K562 (cell line): ENCODE data around the gene ROR2. TPM values are rescaled to one million over a fixed set of nuclear protein-coding genes. Genes with fewer than 3 reads are reported as not detected.

Source experiments
- ATAC-seq: fragments of 200-7000 bp; cut with Tn5 transposase; 3 replicates; pipeline ENCODE4 v1.9.1; 2020; ENCODE audit warnings: moderate library complexity
- BruUV-seq: library from RNA; stranded (reverse); fragments of 400-500 nt; replicated peaks from 2 replicates; lab custom pipeline; 2021; lab: Mats Ljungman, UMichigan
- CTCF ChIA-PET: fragments of 300-600 bp; formaldehyde crosslinking; extraction: SDS; loops from one replicate; lab custom pipeline; 2021; ENCODE audit warnings: low intra/inter-chr PET ratio; lab: Yijun Ruan, JAX
- POLR2A ChIA-PET: fragments of 300-600, 350-650 bp; sonication (Branson Sonifier 250); formaldehyde crosslinking; extraction: SDS; loops from one replicate; lab custom pipeline; 2021; ENCODE audit warnings: antibody characterized with exemption, inconsistent platforms; lab: Yijun Ruan, JAX
- DNase-seq, 4 experiments: peaks; one replicate each; pipeline versions ENCODE4 v3.0.0 to v3.0.0-alpha.2; 2011 to 2018; ENCODE audit warnings: low spot score in 3 of 4, mixed read lengths in 3 of 4; ENCODE audit errors: extremely low read depth in 1 of 4
- FAIRE-seq: peaks from 2 replicates; lab custom pipeline; 2011; peaks lifted over from hg19 to GRCh38; lab: Jason Lieb, UNC
- H2AFZ ChIP-seq: 2 replicates; pipeline ENCODE4 v1.6.0; 2011; ENCODE audit warnings: low read depth, low read length, control low read depth, inconsistent platforms
- H3K27ac ChIP-seq: fragments of 200-600 bp; 3 replicates; pipeline ENCODE4 v1.8.0; 2011; ENCODE audit warnings: low read depth, mild to moderate bottlenecking, control low read depth, inconsistent platforms, low read length, moderate library complexity, mixed read lengths; ENCODE audit errors: extremely low read depth
- H3K27me3 ChIP-seq, 2 experiments: fragments of 300-600 bp in 1 of 2; 2 replicates in 1 of 2; 3 replicates in 1 of 2; pipeline versions ENCODE4 v1.6.0 to v1.8.0; 2011; ENCODE audit warnings: inconsistent platforms in 2 of 2, low read length in 2 of 2, mild to moderate bottlenecking in 1 of 2, mixed read lengths in 1 of 2, moderate library complexity in 1 of 2; ENCODE audit not compliant: control insufficient read depth in 2 of 2, insufficient read depth in 2 of 2
- H3K36me3 ChIP-seq: fragments of 300-600 bp; 3 replicates; pipeline ENCODE4 v1.8.0; 2011; ENCODE audit warnings: mild to moderate bottlenecking, low read length, inconsistent platforms; ENCODE audit not compliant: control insufficient read depth, insufficient read depth
- H3K4me1 ChIP-seq, 2 experiments: fragments of 200-600 bp in 1 of 2; replicated peaks in 1 of 2; 2 replicates in 1 of 2; 3 replicates in 1 of 2; pipeline versions ENCODE4 v1.5.1 to v1.8.0; 2011; ENCODE audit warnings: inconsistent platforms in 2 of 2, low read length in 2 of 2, mild to moderate bottlenecking in 1 of 2, mixed read lengths in 1 of 2, moderate library complexity in 1 of 2; ENCODE audit not compliant: control insufficient read depth in 2 of 2, insufficient read depth in 2 of 2
- H3K4me2 ChIP-seq: 2 replicates; pipeline ENCODE4 v1.6.1; 2011; ENCODE audit warnings: low read length, control low read depth, inconsistent platforms, mixed read lengths; ENCODE audit not compliant: insufficient read depth
- H3K4me3 ChIP-seq: fragments of 200-600 bp; sonication (generic), shearing (Covaris generic); 2 replicates; pipeline ENCODE4 v1.5.1; 2016; ENCODE audit warnings: control low read depth, inconsistent platforms
- H3K79me2 ChIP-seq: fragments of 200-600 bp; 3 replicates; pipeline ENCODE4 v1.8.0; 2011; ENCODE audit warnings: low read length, inconsistent platforms; ENCODE audit not compliant: control insufficient read depth, insufficient read depth
- H3K9ac ChIP-seq, 2 experiments: 2 replicates each; pipeline versions ENCODE4 v1.6.0 to v1.6.1; 2011; ENCODE audit warnings: low read depth in 2 of 2, low read length in 2 of 2, control low read depth in 1 of 2, inconsistent platforms in 1 of 2, mild to moderate bottlenecking in 1 of 2, mixed read lengths in 1 of 2; ENCODE audit not compliant: insufficient read depth in 1 of 2
- H3K9me1 ChIP-seq: one replicate; pipeline ENCODE4 v1.6.0; 2011; ENCODE audit warnings: inconsistent platforms, mild to moderate bottlenecking, low read length, moderate library complexity; ENCODE audit not compliant: control insufficient read depth, insufficient read depth
- H3K9me3 ChIP-seq: replicated peaks from 2 replicates; pipeline ENCODE4 v1.5.1; 2011; ENCODE audit warnings: low read depth, low read length, inconsistent platforms; ENCODE audit not compliant: control insufficient read depth, insufficient read depth
- H4K20me1 ChIP-seq: replicated peaks from 2 replicates; pipeline ENCODE4 v1.6.1; 2011; ENCODE audit warnings: low read length, inconsistent platforms, mixed read lengths; ENCODE audit not compliant: control insufficient read depth, insufficient read depth
- BACH1 ChIP-seq: fragments of 200-800 bp; sonication (Bioruptor generic); IDR thresholded peaks from 2 replicates; pipeline ENCODE4 v1.6.1; 2016; ENCODE audit warnings: missing genetic modification characterization, missing compliant biosample characterization
- COPS2 ChIP-seq: fragments of 450-650 bp; conservative IDR thresholded peaks from 2 replicates; pipeline ENCODE4 v1.6.1; 2016; ENCODE audit warnings: mild to moderate bottlenecking, moderate library complexity
- DIDO1 ChIP-seq: fragments of 450-650 bp; IDR thresholded peaks from 2 replicates; pipeline ENCODE4 v1.6.1; 2016; ENCODE audit warnings: low read depth, missing biosample characterization, missing genetic modification characterization
- GABPB2 ChIP-seq: fragments of 250-450 bp; sonication (Bioruptor Pico); conservative IDR thresholded peaks from 2 replicates; pipeline ENCODE4 v1.5.1; 2021; ENCODE audit warnings: mild to moderate bottlenecking
- HNRNPL ChIP-seq: fragments of 200-400 bp; formaldehyde crosslinking; IDR thresholded peaks from 2 replicates; pipeline ENCODE4 v1.6.1; 2017; ENCODE audit warnings: low read depth, mild to moderate bottlenecking, low read length
- MAZ ChIP-seq, 2 experiments: fragments of 450-650 bp in 1 of 2; sonication (generic) in 1 of 2; formaldehyde crosslinking; IDR thresholded peaks in 1 of 2; conservative IDR thresholded peaks in 1 of 2; 2 replicates each; pipeline versions ENCODE4 v1.4.0 to v1.5.0; 2020; ENCODE audit warnings: mild to moderate bottlenecking in 1 of 2, missing genetic modification reagents in 1 of 2
- NEUROD1 ChIP-seq: fragments of 150-350 bp; IDR thresholded peaks from 2 replicates; pipeline ENCODE4 v1.6.1; 2014; ENCODE audit warnings: borderline replicate concordance, low read length, low read depth; ENCODE audit not compliant: partially characterized antibody
- PHB ChIP-seq: fragments of 250-450 bp; sonication (Bioruptor Pico); IDR thresholded peaks from 2 replicates; pipeline ENCODE4 v1.5.0; 2021
- POLR2AphosphoS2 ChIP-seq: IDR thresholded peaks from 2 replicates; pipeline ENCODE4 v1.6.1; 2012; ENCODE audit warnings: low read length, improper control_type of control experiment
- PPARD ChIP-seq: fragments of 250-450 bp; sonication (Bioruptor Pico); IDR thresholded peaks from 2 replicates; pipeline ENCODE4 v1.8.0; 2022; ENCODE audit warnings: inconsistent platforms, mild to moderate bottlenecking, moderate library complexity
- RAD21 ChIP-seq, 2 experiments: fragments of 250-450 bp in 1 of 2; fragments of 450-650 bp in 1 of 2; sonication (Bioruptor Pico) in 1 of 2; formaldehyde crosslinking in 1 of 2; IDR thresholded peaks in 1 of 2; conservative IDR thresholded peaks in 1 of 2; 2 replicates each; pipeline versions ENCODE4 v1.4.0 to v1.8.0; 2020 to 2022; ENCODE audit warnings: mild to moderate bottlenecking in 2 of 2, moderate library complexity in 1 of 2
- SIX5 ChIP-seq, 2 experiments: IDR thresholded peaks; 2 replicates each; pipeline ENCODE4 v1.6.1; 2011; ENCODE audit warnings: low read length in 2 of 2, borderline replicate concordance in 1 of 2, low read depth in 1 of 2, mild to moderate bottlenecking in 1 of 2, moderate library complexity in 1 of 2; ENCODE audit not compliant: insufficient read depth in 1 of 2
- YY1 ChIP-seq, 3 experiments: IDR thresholded peaks; 2 replicates each; pipeline ENCODE4 v1.6.1; 2011; ENCODE audit warnings: low read length in 2 of 3, mild to moderate bottlenecking in 2 of 3, moderate library complexity in 2 of 3, borderline replicate concordance in 1 of 3, control low read depth in 1 of 3, low read depth in 1 of 3; ENCODE audit not compliant: insufficient read depth in 3 of 3, insufficient replicate concordance in 2 of 3, control insufficient read depth in 1 of 3, insufficient read length in 1 of 3; ENCODE audit errors: extremely low read depth in 1 of 3
- ZFPM2 ChIP-seq: fragments of 250-450 bp; sonication (Bioruptor Pico); IDR thresholded peaks from 2 replicates; pipeline ENCODE4 v1.5.1; 2022; ENCODE audit warnings: mild to moderate bottlenecking
- WGBS: fragments of 100-300 bp; shearing (Covaris generic); methylation state at CpG from one replicate; pipeline ENCODE4 v1.1.6; 2016; ENCODE audit warnings: low coverage, mixed read lengths; ENCODE audit not compliant: insufficient coverage; ENCODE audit errors: missing lambda C conversion rate; 5-methylcytosine and 5-hydroxymethylcytosine counted together
- in situ Hi-C: fragments of 300-500 bp; cut with MboI; formaldehyde crosslinking; loops from 4 replicates; pipeline ENCODE4 v1.15.0; 2018; ENCODE audit warnings: inconsistent platforms, mixed read lengths
- intact Hi-C: fragments of 100-400 bp; cut with micrococcal nuclease; formaldehyde crosslinking; loops from 2 replicates; pipeline ENCODE4 v1.14.2; 2022
- polyA plus RNA-seq, 8 experiments: library from polyadenylated mRNA; depleted of rRNA in 4 of 8; stranded (reverse) in 5 of 8; unstranded in 3 of 8; fragments of >200 nt; fragmentation: Nextera tagmentation in 2 of 8; fragmentation: Illumina TruSeq in 1 of 8; extraction: Ambion mirVana in 2 of 8; extraction: Trizol in 1 of 8; gene quantifications; 2 replicates each; pipeline versions ENCODE4 v1.2.1 to v1.2.3, GENCODE V29; 2011 to 2014; ENCODE audit warnings: inconsistent platforms in 1 of 8, missing spikeins in 1 of 8
- total RNA-seq, 7 experiments: library from RNA; depleted of rRNA in 6 of 7; stranded (reverse); fragments of >200 nt in 6 of 7; fragmentation: Illumina TruSeq in 2 of 7; extraction: Trizol in 2 of 7; gene quantifications; 2 replicates each; pipeline versions ENCODE4 v1.2.1 to v1.2.3, GENCODE V29; 2011 to 2021; ENCODE audit warnings: low replicate concordance in 1 of 7
- TF ChIP-seq, protein P1 (sequence below): IDR thresholded peaks from 3 replicates; pipeline ENCODE4 v1.6.1; 2011; ENCODE audit warnings: borderline replicate concordance, mild to moderate bottlenecking, moderate library complexity; ENCODE audit not compliant: insufficient read length; ENCODE audit errors: extremely low read depth

ROR2 gene
- total and polyA plus RNA-seq, 9 of the 15 experiments (the other 6 are each of a cell fraction or from before 2014, with no cell fraction given): 5.6 to 33.8 (median 15.3) TPM

DNA sequence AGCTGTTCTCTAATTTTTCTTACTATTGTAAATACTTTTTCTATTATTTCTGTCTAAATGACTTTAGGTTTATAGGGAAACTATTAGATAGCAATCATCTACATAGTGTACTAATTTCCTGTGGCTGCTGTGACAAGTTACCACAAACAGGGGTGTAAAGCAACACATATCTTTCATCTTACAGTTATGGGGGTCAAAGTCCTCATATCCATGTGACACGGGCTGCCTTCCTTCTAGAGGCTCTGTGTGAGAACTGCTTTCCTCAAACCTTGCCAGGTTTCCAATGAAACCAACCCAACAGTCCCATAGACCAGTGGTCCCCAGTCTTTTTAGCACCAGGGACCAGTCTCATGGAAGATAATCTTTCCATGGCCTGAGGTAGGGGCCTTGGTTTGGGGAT is 189.1 kb downstream of the ROR2 start:
- POLR2A ChIA-PET: no interaction called here
- no TSS peak for BruUV-seq
- intact Hi-C loops: no loop called here

More for the DNA sequence above, 189.1 kb downstream of the ROR2 start:
- ATAC-seq (no peak), FAIRE-seq (no peak), DNase-seq (no peak)
- Histone ChIP-seq H3K27me3 (no peaks in the 10 kb centered on the region), H3K9me1 (no peaks in the 10 kb centered on the region), H4K20me1 (0 out of 2 replicates have a peak, but pooled peaks cover 4% of the 10 kb centered on the region), H3K4me3 (no peak overlapping the region), H3K4me2 (no peak overlapping the region), H3K9me3 (no peaks in the 10 kb centered on the region; the same call in 1 of the 2 replicates), H3K79me2 (peaks cover 6% of the 10 kb centered on the region; the same call in 2 of the 3 replicates), H3K36me3 (peaks cover 20% of the 10 kb centered on the region; the same call in 2 of the 3 replicates), H2AFZ (no peak overlapping the region), H3K9ac (no peak overlapping the region), H3K27ac (no peak overlapping the region), H3K4me1 (peaks cover 3 to 4% of the 10 kb centered on the region in 2 experiments; a peak in 4 of 5 replicates)
- 48% methylated on average over 1 of the region's 1 CpG for WGBS
- in situ Hi-C loops: loop anchor here (10.0 kb wide), 1 partner anchor 194 kb away; the partner anchor contains the start of gene ROR2
- no peak for TF ChIP-seq COPS2
- no peak for TF ChIP-seq PHB (CRISPR knock-in tag)
- TF ChIP-seq BACH1 (tag): no peak
- TF ChIP-seq NEUROD1: no peak
- TF ChIP-seq YY1 (IDR thresholded peaks at IDR 0.05; ENCODE audit: borderline replicate concordance in 1 of 3, control insufficient read depth in 1 of 3, extremely low read depth in 1 of 3, insufficient read depth in 3 of 3, insufficient read length in 1 of 3, insufficient replicate concordance in 2 of 3, low read depth in 1 of 3, low read length in 2 of 3): no peak
- no peak for TF ChIP-seq PPARD (CRISPR knock-in tag)
- no peak for TF ChIP-seq DIDO1 (tag)
- TF ChIP-seq POLR2AphosphoS2: no peak
- no peak for TF ChIP-seq MAZ (CRISPR knock-in tag; conservative IDR thresholded peaks at IDR 0.05 in 1 of 2, IDR thresholded peaks at IDR 0.05 in 1 of 2)
- TF ChIP-seq HNRNPL: no peak
- TF ChIP-seq SIX5 (IDR thresholded peaks at IDR 0.05; ENCODE audit: borderline replicate concordance in 1 of 2, insufficient read depth in 1 of 2, low read depth in 1 of 2, low read length in 2 of 2): no peak
- TF ChIP-seq GABPB2 (CRISPR knock-in tag): no peak
- no peak for TF ChIP-seq ZFPM2
- TF ChIP-seq, protein P1, sequence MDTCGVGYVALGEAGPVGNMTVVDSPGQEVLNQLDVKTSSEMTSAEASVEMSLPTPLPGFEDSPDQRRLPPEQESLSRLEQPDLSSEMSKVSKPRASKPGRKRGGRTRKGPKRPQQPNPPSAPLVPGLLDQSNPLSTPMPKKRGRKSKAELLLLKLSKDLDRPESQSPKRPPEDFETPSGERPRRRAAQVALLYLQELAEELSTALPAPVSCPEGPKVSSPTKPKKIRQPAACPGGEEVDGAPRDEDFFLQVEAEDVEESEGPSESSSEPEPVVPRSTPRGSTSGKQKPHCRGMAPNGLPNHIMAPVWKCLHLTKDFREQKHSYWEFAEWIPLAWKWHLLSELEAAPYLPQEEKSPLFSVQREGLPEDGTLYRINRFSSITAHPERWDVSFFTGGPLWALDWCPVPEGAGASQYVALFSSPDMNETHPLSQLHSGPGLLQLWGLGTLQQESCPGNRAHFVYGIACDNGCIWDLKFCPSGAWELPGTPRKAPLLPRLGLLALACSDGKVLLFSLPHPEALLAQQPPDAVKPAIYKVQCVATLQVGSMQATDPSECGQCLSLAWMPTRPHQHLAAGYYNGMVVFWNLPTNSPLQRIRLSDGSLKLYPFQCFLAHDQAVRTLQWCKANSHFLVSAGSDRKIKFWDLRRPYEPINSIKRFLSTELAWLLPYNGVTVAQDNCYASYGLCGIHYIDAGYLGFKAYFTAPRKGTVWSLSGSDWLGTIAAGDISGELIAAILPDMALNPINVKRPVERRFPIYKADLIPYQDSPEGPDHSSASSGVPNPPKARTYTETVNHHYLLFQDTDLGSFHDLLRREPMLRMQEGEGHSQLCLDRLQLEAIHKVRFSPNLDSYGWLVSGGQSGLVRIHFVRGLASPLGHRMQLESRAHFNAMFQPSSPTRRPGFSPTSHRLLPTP: no peak
- no peak for TF ChIP-seq RAD21 (CRISPR knock-in tag; conservative IDR thresholded peaks at IDR 0.05 in 1 of 2, IDR thresholded peaks at IDR 0.05 in 1 of 2)
- CTCF ChIA-PET: no interaction called here
